Adrenal gland (tissue), 5 donors: ENCODE measurements around the gene SEC16A.

ENCODE experiments used
- CTCF ChIP-seq, 6 experiments: fragments of 450-650 bp in 4 of 6; fragments of 200-600 bp in 2 of 6; sonication (generic) in 1 of 6; IDR thresholded peaks; 1 replicate in 5 of 6; 2 replicates in 1 of 6; pipeline versions ENCODE4 v1.5.1 to v1.8.0; 2016 to 2021; ENCODE audit warnings: antibody characterized with exemption in 6 of 6, mild to moderate bottlenecking in 2 of 6, moderate library complexity in 1 of 6
- POLR2A ChIP-seq, 2 donors: fragments of 450-650 bp; IDR thresholded peaks; one replicate each; pipeline ENCODE4 v1.6.1; 2017; ENCODE audit warnings: antibody characterized with exemption in 2 of 2, mild to moderate bottlenecking in 2 of 2, moderate library complexity in 1 of 2
- donor health status: DM: no; HTN: no; CAD: no.

- TF ChIP-seq CTCF (IDR thresholded peaks at IDR 0.05) (no peak), POLR2A (IDR thresholded peaks at IDR 0.05) (no peak)
These were observed 45.2 kb upstream of the SEC16A start for GRCh38 chr9:136527721-136528710.
